GM23338 (cell line): ENCODE data around the gene COP1. TPM values are rescaled to one million over a fixed set of nuclear protein-coding genes. Genes with fewer than 3 reads are reported as not detected.

Source experiments
- ATAC-seq: fragments of 200-7000 bp; cut with Tn5 transposase; 3 replicates; pipeline ENCODE4 v1.9.1; 2020
- DNase-seq: peaks from one replicate; pipeline ENCODE4 v3.0.0-alpha.2; 2015; ENCODE audit warnings: low spot score
- H2AFZ ChIP-seq: fragments of 200-600 bp; sonication (generic); 2 replicates; pipeline ENCODE4 v1.8.0; 2016; ENCODE audit warnings: antibody characterized with exemption, mild to moderate bottlenecking, moderate library complexity
- H3F3A ChIP-seq: fragments of 200-600 bp; sonication (generic); replicated peaks from 2 replicates; pipeline ENCODE4 v1.8.0; 2017; ENCODE audit warnings: antibody characterized with exemption, mixed run types, low read depth
- H3K27ac ChIP-seq: fragments of 200-600 bp; sonication (generic); 2 replicates; pipeline ENCODE4 v1.6.1; 2016; ENCODE audit warnings: low read depth
- H3K27me3 ChIP-seq: fragments of 200-600 bp; sonication (generic); 2 replicates; pipeline ENCODE4 v1.8.0; 2016; ENCODE audit warnings: mild to moderate bottlenecking, mixed run types, moderate library complexity; ENCODE audit not compliant: insufficient read depth
- H3K36me3 ChIP-seq: fragments of 200-600 bp; sonication (generic); 2 replicates; pipeline ENCODE4 v1.8.0; 2016; ENCODE audit warnings: mild to moderate bottlenecking; ENCODE audit not compliant: insufficient read depth
- H3K4me1 ChIP-seq: fragments of 200-600 bp; sonication (generic); 2 replicates; pipeline ENCODE4 v1.8.0; 2016; ENCODE audit warnings: mild to moderate bottlenecking, moderate library complexity; ENCODE audit not compliant: insufficient read depth
- H3K4me2 ChIP-seq: fragments of 200-600 bp; sonication (generic); 2 replicates; pipeline ENCODE4 v1.7.1; 2017; ENCODE audit warnings: mixed run types
- H3K4me3 ChIP-seq: fragments of 200-600 bp; sonication (generic); 2 replicates; pipeline ENCODE4 v1.6.1; 2016; ENCODE audit warnings: mixed run types
- H3K79me2 ChIP-seq: fragments of 200-600 bp; sonication (generic); replicated peaks from 2 replicates; pipeline ENCODE4 v1.8.0; 2017; ENCODE audit warnings: mild to moderate bottlenecking; ENCODE audit not compliant: insufficient read depth
- H3K9me2 ChIP-seq: fragments of 200-600 bp; sonication (generic); 2 replicates; pipeline ENCODE4 v1.8.0; 2017; ENCODE audit not compliant: insufficient read depth
- H4K20me1 ChIP-seq: fragments of 200-600 bp; sonication (generic); replicated peaks from 2 replicates; pipeline ENCODE4 v1.8.0; 2017; ENCODE audit warnings: mild to moderate bottlenecking; ENCODE audit not compliant: insufficient read depth
- H3K27ac Mint-ChIP-seq: 2 replicates; pipeline ENCODE4 v1.8.0; 2020; ENCODE audit warnings: inconsistent platforms, mild to moderate bottlenecking, moderate library complexity, mixed read lengths
- H3K27me3 Mint-ChIP-seq: 3 replicates; pipeline ENCODE4 v1.8.0; 2022; ENCODE audit warnings: low read depth, mild to moderate bottlenecking, moderate library complexity, mixed read lengths, inconsistent platforms; ENCODE audit not compliant: insufficient read depth, poor library complexity
- H3K36me3 Mint-ChIP-seq: 3 replicates; pipeline ENCODE4 v1.8.0; 2021; ENCODE audit warnings: low read depth, mild to moderate bottlenecking, inconsistent platforms, moderate library complexity, mixed read lengths
- H3K4me1 Mint-ChIP-seq: 3 replicates; pipeline ENCODE4 v1.8.0; 2020; ENCODE audit warnings: mild to moderate bottlenecking, inconsistent platforms, mixed read lengths
- H3K4me3 Mint-ChIP-seq: 3 replicates; pipeline ENCODE4 v1.8.0; 2021; ENCODE audit warnings: moderate library complexity, mild to moderate bottlenecking, inconsistent platforms, mixed read lengths
- H3K9me3 Mint-ChIP-seq: 3 replicates; pipeline ENCODE4 v1.8.0; 2020; ENCODE audit warnings: moderate library complexity, mild to moderate bottlenecking, inconsistent platforms, mixed read lengths
- POLR2AphosphoS5 ChIP-seq: IDR thresholded peaks from 2 replicates; pipeline ENCODE4 v1.6.1; 2016; ENCODE audit warnings: antibody characterized with exemption, low read depth
- STAT1 ChIP-seq: IDR thresholded peaks from one replicate; pipeline ENCODE4 v1.6.1; 2016; ENCODE audit warnings: antibody characterized with exemption; ENCODE audit not compliant: unreplicated experiment
- ZNF331 ChIP-seq: fragments of 250-450 bp; sonication (Bioruptor Pico); IDR thresholded peaks from 2 replicates; pipeline ENCODE4 v1.5.0; 2020; ENCODE audit warnings: low read depth, mild to moderate bottlenecking, moderate library complexity
- polyA plus RNA-seq: library from polyadenylated mRNA; unstranded; fragments of >200 nt; fragmentation: Nextera tagmentation; extraction: Ambion mirVana; gene quantifications from 2 replicates; pipeline ENCODE4 v1.2.1, GENCODE V29; 2016
- total RNA-seq: library from RNA; depleted of rRNA; stranded (reverse); fragments of >200 nt; shearing (Covaris generic); gene quantifications from 2 replicates; pipeline ENCODE4 v1.2.3, GENCODE V29; 2014
- TF ChIP-seq, protein P1 (sequence below): IDR thresholded peaks from one replicate; pipeline ENCODE4 v1.6.1; 2018; ENCODE audit warnings: antibody characterized with exemption; ENCODE audit not compliant: unreplicated experiment
- TF ChIP-seq, protein P2 (sequence below): fragments of 250-450 bp; sonication (Bioruptor Pico); IDR thresholded peaks from 2 replicates; pipeline ENCODE4 v1.5.0; 2020; ENCODE audit warnings: mild to moderate bottlenecking, moderate library complexity

COP1 gene
- total and polyA plus RNA-seq, 2 experiments from 2014 or later: 54.0 to 54.9 TPM

DNA sequence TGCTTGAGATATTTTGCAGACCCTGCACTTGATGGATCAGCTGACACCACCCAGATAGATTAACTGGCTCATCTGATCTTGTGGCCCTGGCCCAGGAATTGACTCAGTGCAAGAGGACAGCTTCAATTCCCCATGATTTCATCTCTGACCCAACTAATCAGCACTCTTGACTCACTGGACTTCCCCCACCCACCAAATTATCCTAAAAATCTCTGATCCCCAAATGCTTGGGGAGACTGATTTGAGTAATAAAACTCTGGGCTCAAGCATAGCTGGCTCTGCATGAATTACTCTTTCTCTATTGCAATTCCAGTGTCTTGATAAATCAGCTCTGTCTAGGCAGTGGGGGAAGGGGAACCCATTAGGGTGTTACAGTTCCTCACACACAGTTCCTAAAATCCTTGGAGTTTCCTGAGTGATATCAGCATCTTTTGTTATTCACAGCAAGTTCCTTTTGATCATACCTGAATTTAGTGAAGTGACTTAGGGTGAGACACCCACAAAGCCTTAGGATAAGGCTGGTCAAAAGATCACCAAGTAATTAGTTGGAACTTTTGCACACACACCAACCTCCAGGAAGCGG lies 104.2 kb downstream of the COP1 start (continued):
- TF ChIP-seq, protein P1, sequence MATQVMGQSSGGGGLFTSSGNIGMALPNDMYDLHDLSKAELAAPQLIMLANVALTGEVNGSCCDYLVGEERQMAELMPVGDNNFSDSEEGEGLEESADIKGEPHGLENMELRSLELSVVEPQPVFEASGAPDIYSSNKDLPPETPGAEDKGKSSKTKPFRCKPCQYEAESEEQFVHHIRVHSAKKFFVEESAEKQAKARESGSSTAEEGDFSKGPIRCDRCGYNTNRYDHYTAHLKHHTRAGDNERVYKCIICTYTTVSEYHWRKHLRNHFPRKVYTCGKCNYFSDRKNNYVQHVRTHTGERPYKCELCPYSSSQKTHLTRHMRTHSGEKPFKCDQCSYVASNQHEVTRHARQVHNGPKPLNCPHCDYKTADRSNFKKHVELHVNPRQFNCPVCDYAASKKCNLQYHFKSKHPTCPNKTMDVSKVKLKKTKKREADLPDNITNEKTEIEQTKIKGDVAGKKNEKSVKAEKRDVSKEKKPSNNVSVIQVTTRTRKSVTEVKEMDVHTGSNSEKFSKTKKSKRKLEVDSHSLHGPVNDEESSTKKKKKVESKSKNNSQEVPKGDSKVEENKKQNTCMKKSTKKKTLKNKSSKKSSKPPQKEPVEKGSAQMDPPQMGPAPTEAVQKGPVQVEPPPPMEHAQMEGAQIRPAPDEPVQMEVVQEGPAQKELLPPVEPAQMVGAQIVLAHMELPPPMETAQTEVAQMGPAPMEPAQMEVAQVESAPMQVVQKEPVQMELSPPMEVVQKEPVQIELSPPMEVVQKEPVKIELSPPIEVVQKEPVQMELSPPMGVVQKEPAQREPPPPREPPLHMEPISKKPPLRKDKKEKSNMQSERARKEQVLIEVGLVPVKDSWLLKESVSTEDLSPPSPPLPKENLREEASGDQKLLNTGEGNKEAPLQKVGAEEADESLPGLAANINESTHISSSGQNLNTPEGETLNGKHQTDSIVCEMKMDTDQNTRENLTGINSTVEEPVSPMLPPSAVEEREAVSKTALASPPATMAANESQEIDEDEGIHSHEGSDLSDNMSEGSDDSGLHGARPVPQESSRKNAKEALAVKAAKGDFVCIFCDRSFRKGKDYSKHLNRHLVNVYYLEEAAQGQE: no peak
- TF ChIP-seq, protein P2, sequence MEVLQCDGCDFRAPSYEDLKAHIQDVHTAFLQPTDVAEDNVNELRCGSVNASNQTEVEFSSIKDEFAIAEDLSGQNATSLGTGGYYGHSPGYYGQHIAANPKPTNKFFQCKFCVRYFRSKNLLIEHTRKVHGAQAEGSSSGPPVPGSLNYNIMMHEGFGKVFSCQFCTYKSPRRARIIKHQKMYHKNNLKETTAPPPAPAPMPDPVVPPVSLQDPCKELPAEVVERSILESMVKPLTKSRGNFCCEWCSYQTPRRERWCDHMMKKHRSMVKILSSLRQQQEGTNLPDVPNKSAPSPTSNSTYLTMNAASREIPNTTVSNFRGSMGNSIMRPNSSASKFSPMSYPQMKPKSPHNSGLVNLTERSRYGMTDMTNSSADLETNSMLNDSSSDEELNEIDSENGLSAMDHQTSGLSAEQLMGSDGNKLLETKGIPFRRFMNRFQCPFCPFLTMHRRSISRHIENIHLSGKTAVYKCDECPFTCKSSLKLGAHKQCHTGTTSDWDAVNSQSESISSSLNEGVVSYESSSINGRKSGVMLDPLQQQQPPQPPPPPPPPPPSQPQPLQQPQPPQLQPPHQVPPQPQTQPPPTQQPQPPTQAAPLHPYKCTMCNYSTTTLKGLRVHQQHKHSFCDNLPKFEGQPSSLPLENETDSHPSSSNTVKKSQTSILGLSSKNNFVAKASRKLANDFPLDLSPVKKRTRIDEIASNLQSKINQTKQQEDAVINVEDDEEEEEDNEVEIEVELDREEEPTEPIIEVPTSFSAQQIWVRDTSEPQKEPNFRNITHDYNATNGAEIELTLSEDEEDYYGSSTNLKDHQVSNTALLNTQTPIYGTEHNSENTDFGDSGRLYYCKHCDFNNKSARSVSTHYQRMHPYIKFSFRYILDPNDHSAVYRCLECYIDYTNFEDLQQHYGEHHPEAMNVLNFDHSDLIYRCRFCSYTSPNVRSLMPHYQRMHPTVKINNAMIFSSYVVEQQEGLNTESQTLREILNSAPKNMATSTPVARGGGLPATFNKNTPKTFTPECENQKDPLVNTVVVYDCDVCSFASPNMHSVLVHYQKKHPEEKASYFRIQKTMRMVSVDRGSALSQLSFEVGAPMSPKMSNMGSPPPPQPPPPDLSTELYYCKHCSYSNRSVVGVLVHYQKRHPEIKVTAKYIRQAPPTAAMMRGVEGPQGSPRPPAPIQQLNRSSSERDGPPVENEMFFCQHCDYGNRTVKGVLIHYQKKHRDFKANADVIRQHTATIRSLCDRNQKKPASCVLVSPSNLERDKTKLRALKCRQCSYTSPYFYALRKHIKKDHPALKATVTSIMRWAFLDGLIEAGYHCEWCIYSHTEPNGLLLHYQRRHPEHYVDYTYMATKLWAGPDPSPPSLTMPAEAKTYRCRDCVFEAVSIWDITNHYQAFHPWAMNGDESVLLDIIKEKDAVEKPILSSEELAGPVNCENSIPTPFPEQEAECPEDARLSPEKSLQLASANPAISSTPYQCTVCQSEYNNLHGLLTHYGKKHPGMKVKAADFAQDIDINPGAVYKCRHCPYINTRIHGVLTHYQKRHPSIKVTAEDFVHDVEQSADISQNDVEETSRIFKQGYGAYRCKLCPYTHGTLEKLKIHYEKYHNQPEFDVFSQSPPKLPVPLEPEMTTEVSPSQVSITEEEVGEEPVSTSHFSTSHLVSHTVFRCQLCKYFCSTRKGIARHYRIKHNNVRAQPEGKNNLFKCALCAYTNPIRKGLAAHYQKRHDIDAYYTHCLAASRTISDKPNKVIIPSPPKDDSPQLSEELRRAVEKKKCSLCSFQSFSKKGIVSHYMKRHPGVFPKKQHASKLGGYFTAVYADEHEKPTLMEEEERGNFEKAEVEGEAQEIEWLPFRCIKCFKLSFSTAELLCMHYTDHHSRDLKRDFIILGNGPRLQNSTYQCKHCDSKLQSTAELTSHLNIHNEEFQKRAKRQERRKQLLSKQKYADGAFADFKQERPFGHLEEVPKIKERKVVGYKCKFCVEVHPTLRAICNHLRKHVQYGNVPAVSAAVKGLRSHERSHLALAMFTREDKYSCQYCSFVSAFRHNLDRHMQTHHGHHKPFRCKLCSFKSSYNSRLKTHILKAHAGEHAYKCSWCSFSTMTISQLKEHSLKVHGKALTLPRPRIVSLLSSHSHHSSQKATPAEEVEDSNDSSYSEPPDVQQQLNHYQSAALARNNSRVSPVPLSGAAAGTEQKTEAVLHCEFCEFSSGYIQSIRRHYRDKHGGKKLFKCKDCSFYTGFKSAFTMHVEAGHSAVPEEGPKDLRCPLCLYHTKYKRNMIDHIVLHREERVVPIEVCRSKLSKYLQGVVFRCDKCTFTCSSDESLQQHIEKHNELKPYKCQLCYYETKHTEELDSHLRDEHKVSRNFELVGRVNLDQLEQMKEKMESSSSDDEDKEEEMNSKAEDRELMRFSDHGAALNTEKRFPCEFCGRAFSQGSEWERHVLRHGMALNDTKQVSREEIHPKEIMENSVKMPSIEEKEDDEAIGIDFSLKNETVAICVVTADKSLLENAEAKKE (CRISPR knock-in tag): no peak
- TF ChIP-seq ZNF331 (CRISPR knock-in tag): no peak

DNA sequence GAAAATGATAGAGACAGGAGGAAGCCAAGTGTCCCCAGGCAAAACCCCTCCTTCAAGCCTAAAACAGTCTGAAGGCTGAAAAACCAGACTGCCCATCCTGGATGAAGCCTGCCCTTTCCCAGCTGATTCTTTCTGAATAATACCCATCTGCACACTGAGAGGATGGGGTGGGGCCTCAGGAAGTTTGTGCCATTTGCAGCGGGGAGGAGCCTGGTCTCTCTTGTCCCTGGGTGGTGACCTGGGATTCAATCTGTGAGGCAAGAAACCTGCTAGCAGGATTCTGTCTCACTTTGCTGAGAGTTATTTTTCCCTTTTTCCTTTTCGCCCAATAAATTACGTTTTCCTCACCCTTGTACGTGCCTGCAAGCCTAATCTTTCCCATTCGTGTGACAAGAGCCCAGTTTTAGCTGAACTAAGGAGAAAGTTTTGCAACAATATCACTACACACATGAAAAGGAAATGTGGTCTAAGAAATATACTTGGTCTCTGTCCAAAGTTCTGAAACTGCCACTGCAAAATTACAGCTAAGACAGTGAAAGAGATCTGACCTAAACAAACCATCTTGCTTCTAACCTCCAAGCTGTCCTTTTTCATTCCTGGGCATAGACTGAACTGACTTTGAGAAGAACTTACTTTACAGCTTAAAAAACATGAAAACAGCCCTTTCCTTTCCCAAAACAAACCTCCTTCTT lies 105.0 kb downstream of the COP1 start:
- TF ChIP-seq, protein P1: peak; percentile 64
- no peak for TF ChIP-seq STAT1
- no peak for TF ChIP-seq POLR2AphosphoS5
- no peaks in the 10 kb centered on the region for H4K20me1 ChIP-seq
- DNase-seq (no peak), ATAC-seq (no peak)
- Mint-ChIP-seq H3K27ac (no peak overlapping the region), H3K9me3 (peaks cover 36% of the 10 kb centered on the region), H3K36me3 (peaks cover 56% of the 10 kb centered on the region), H3K4me3 (no peak overlapping the region), H3K27me3 (no peaks in the 10 kb centered on the region), H3K4me1 (peaks cover 9% of the 10 kb centered on the region; the same call in 2 of the 3 replicates)
- H3K27me3 ChIP-seq: no peaks in the 10 kb centered on the region
- no peak overlapping the region for H3K4me2 ChIP-seq
- H3K79me2 ChIP-seq: no peaks in the 10 kb centered on the region
- no peaks in the 10 kb centered on the region for H3K9me2 ChIP-seq
- no peak overlapping the region for H3K27ac ChIP-seq
- no peak overlapping the region for H2AFZ ChIP-seq
- no peaks in the 10 kb centered on the region for H3F3A ChIP-seq
- H3K4me1 ChIP-seq: peaks cover 9% of the 10 kb centered on the region
- H3K36me3 ChIP-seq: peaks cover 28% of the 10 kb centered on the region
- H3K4me3 ChIP-seq: no peak overlapping the region
